ENCODE measurements around the gene PIAS4.

The PIAS4 gene

GRCh38 chr19:4043401-4043800 lies 35.9 kb downstream of the PIAS4 start:
- DNase-seq, result no peak

- DNase-seq, result no peak
These were observed 36.6 kb downstream of the PIAS4 start for GRCh38 chr19:4043966-4044715.

- no peak for DNase-seq
These were observed 37.5 kb downstream of the PIAS4 start for GRCh38 chr19:4044990-4045465.

GRCh38 chr19:4045597-4046361 lies 38.2 kb downstream of the PIAS4 start:
- no peak for DNase-seq

GRCh38 chr19:4046362-4046691 lies 38.8 kb downstream of the PIAS4 start:
- DNase-seq, result no peak

- DNase-seq, result no peak
These were observed 39.6 kb downstream of the PIAS4 start for GRCh38 chr19:4046946-4047683.

GRCh38 chr19:4049432-4049831 lies 41.9 kb downstream of the PIAS4 start:
- no peak for DNase-seq

GRCh38 chr19:4051175-4052101 lies 43.9 kb downstream of the PIAS4 start:
- no peak for DNase-seq

- no peak for DNase-seq
These were observed 44.8 kb downstream of the PIAS4 start for GRCh38 chr19:4052114-4052992.

GRCh38 chr19:4052993-4053422 lies 45.5 kb downstream of the PIAS4 start:
- DNase-seq, result no peak

GRCh38 chr19:4053423-4054324 lies 46.1 kb downstream of the PIAS4 start:
- no peak for DNase-seq

- no peak for DNase-seq
These were observed 47.1 kb downstream of the PIAS4 start for GRCh38 chr19:4054441-4055208.

GRCh38 chr19:4055209-4055552 lies 47.6 kb downstream of the PIAS4 start:
- DNase-seq, result no peak

GRCh38 chr19:4057931-4058692 lies 50.6 kb downstream of the PIAS4 start:
- DNase-seq, result peak; percentile 50

- no peak for DNase-seq
These were observed 51.3 kb downstream of the PIAS4 start for GRCh38 chr19:4058693-4059452.

GRCh38 chr19:4059453-4059871 lies 51.9 kb downstream of the PIAS4 start:
- no peak for DNase-seq

GRCh38 chr19:4059891-4060620 lies 52.5 kb downstream of the PIAS4 start:
- DNase-seq, result no peak

All from activated naive CD4-positive, alpha-beta T cell treated with anti-CD3 and anti-CD28 coated beads, Interleukin-2, amount 50 U/mL, for 16 hours (primary cell).